BJ (cell line): Measurements from ENCODE around the gene CCDC148. TPM values are rescaled to one million over a fixed set of nuclear protein-coding genes. Genes with fewer than 3 reads are reported as not detected.

ENCODE experiments used
- CTCF ChIA-PET: fragments of 350-600 bp; formaldehyde crosslinking; extraction: SDS; loops from one replicate; lab custom pipeline; 2021; ENCODE audit warnings: antibody characterized with exemption, inconsistent platforms; lab: Yijun Ruan, JAX
- POLR2A ChIA-PET: fragments of 300-600 bp; sonication (Branson Sonifier 250); formaldehyde crosslinking; extraction: SDS; loops from one replicate; lab custom pipeline; 2021; ENCODE audit warnings: antibody characterized with exemption; lab: Charles Lee
- DNase-seq: peaks from one replicate; pipeline ENCODE4 v3.0.0-alpha.2; 2011; ENCODE audit warnings: low read depth
- H3K27me3 ChIP-seq: 2 replicates; pipeline ENCODE4 v1.6.0; 2011; ENCODE audit warnings: low read length; ENCODE audit not compliant: control insufficient read depth, insufficient read depth
- H3K36me3 ChIP-seq: 2 replicates; pipeline ENCODE4 v1.5.1; 2011; ENCODE audit warnings: low read length; ENCODE audit not compliant: control insufficient read depth, insufficient read depth
- H3K4me3 ChIP-seq: 2 replicates; pipeline ENCODE4 v1.5.1; 2011; ENCODE audit warnings: low read depth, mild to moderate bottlenecking, control low read depth, low read length
- CTCF ChIP-seq: IDR thresholded peaks from 2 replicates; pipeline ENCODE4 v1.5.1; 2011; ENCODE audit warnings: low read depth, mild to moderate bottlenecking, control low read depth, inconsistent platforms, low read length, moderate library complexity; ENCODE audit not compliant: insufficient read depth
- polyA plus RNA-seq: library from polyadenylated mRNA; depleted of rRNA; stranded (reverse); fragments of >200 nt; gene quantifications from 2 replicates; pipeline ENCODE4 v1.2.3, GENCODE V29; 2011

Gene CCDC148
- polyA plus RNA-seq, 1 experiment: 0.75 TPM

GRCh38 chr2:158325782-158326340 lies 130.7 kb downstream of the CCDC148 start:
- no peaks in the 10 kb centered on the region for H3K36me3 ChIP-seq
- no peak for TF ChIP-seq CTCF
- ChIA-PET POLR2A (no interaction called here), CTCF (interaction anchor here (1.0 kb wide), 1 partner anchor 146 kb away, joined by 3 read pairs; no protein-coding TSS in a partner anchor)
- DNase-seq: no peak
- H3K4me3 ChIP-seq: no peak overlapping the region
- H3K27me3 ChIP-seq: no peaks in the 10 kb centered on the region

DNA sequence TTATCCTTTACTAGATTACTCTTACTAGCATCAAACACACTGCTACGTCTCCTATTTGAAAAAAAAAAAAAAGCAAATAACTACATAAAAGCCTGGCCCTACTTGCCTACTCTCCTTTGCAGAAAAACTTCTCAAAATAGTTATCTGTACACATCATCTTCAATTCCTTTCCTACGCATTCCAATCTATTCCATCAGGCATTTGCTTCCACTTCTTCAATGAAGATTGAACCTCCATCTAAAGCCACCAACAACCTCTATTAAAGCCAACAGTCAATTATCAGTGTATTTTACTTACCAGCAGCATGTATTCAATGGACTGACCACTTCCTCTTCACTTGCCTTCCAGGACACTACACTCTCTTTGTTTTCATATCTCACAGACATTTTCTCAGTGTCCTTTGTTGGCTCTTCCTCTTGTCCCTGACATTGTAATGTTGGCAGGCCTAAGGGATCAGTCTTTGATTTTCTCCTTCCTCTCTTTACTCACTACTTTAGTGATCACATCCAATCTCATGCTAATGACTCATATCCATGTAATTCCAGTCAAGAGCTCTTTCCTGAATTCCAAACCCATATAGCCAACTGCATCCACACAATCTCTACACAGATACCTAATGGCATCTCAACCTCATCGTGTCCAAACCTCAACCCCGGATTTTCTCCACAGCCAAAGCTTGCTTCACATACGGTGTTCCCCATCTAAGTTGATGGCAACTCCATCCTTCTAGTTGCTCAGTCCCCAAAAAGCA lies 131.3 kb downstream of the CCDC148 start:
- Histone ChIP-seq H3K36me3 (no peaks in the 10 kb centered on the region), H3K4me3 (no peak overlapping the region), H3K27me3 (no peaks in the 10 kb centered on the region)
- POLR2A ChIA-PET: no interaction called here
- CTCF ChIA-PET: interaction anchor here (1.0 kb wide), 1 partner anchor 146 kb away, joined by 3 read pairs; no protein-coding TSS in a partner anchor
- no peak for DNase-seq
- TF ChIP-seq CTCF: no peak

- CTCF ChIA-PET: interaction anchor here (1.2 kb wide), 1 partner anchor 431 kb away, joined by 3 read pairs; no protein-coding TSS in a partner anchor
- no peak for DNase-seq
- POLR2A ChIA-PET: no interaction called here
- H3K27me3 ChIP-seq: no peaks in the 10 kb centered on the region
- no peak overlapping the region for H3K4me3 ChIP-seq
- TF ChIP-seq CTCF: no peak
- H3K36me3 ChIP-seq: no peaks in the 10 kb centered on the region
Observed at GRCh38 chr2:158323381-158323780, 133.2 kb downstream of the CCDC148 start.

DNA sequence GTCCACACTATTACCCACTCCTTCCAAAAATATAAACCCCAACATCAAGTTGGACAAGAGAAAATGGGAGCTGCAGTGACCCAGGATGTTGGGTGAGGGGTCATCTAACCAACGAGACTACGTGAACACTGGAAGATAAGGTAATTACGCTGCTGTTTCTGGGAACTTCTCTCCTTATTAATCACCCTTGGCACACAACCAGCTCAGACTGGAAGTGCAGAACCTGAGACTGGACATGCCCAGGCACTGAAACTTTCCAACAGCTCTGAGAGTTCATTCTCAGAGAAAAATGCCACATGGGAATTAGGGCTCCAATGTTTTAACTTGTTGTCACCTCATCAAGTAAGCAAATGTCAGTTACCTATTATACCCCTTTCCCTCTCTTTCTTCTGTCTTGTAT lies 135.3 kb downstream of the CCDC148 start:
- ChIA-PET CTCF (no interaction called here), POLR2A (no interaction called here)

More for the DNA sequence above, 135.3 kb downstream of the CCDC148 start:
- Histone ChIP-seq H3K36me3 (no peaks in the 10 kb centered on the region), H3K27me3 (no peaks in the 10 kb centered on the region), H3K4me3 (no peak overlapping the region)
- no peak for TF ChIP-seq CTCF
- DNase-seq: no peak
